GM10266 (cell line): Measurements from ENCODE around the gene RIPOR1.

ENCODE experiments used
- DNase-seq: peaks from one replicate; pipeline ENCODE4 v3.0.0; 2012; ENCODE audit errors: extremely low spot score
- TF ChIP-seq, protein P1 (sequence below): IDR thresholded peaks from 2 replicates; pipeline ENCODE4 v1.5.1; 2012; ENCODE audit warnings: mild to moderate bottlenecking, low read depth; ENCODE audit not compliant: control insufficient read depth, insufficient read depth; ENCODE audit errors: missing control alignments

RIPOR1 gene

DNA sequence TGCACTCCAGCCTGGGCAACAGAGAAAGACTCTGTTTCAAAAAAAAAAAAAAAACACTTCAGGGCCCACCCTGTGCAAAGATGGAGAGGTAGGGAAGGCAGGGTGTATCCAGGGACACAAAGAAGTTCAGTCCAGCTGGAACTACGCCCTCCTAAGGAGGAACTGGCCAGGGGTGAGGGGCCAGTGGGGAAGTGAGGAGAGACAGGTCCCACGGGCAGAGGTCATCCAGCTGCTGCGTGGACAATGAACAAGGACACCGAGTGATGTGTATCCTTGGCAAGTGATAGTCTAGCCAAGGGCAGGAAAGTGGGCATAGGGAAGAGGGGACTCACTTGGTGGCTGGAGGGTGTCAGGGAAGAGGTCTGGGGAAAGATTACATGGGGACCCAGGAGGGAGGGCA, 9.4 kb upstream of the RIPOR1 start:
- TF ChIP-seq, protein P1, sequence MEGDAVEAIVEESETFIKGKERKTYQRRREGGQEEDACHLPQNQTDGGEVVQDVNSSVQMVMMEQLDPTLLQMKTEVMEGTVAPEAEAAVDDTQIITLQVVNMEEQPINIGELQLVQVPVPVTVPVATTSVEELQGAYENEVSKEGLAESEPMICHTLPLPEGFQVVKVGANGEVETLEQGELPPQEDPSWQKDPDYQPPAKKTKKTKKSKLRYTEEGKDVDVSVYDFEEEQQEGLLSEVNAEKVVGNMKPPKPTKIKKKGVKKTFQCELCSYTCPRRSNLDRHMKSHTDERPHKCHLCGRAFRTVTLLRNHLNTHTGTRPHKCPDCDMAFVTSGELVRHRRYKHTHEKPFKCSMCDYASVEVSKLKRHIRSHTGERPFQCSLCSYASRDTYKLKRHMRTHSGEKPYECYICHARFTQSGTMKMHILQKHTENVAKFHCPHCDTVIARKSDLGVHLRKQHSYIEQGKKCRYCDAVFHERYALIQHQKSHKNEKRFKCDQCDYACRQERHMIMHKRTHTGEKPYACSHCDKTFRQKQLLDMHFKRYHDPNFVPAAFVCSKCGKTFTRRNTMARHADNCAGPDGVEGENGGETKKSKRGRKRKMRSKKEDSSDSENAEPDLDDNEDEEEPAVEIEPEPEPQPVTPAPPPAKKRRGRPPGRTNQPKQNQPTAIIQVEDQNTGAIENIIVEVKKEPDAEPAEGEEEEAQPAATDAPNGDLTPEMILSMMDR: no peak
- DNase-seq: no peak

DNA sequence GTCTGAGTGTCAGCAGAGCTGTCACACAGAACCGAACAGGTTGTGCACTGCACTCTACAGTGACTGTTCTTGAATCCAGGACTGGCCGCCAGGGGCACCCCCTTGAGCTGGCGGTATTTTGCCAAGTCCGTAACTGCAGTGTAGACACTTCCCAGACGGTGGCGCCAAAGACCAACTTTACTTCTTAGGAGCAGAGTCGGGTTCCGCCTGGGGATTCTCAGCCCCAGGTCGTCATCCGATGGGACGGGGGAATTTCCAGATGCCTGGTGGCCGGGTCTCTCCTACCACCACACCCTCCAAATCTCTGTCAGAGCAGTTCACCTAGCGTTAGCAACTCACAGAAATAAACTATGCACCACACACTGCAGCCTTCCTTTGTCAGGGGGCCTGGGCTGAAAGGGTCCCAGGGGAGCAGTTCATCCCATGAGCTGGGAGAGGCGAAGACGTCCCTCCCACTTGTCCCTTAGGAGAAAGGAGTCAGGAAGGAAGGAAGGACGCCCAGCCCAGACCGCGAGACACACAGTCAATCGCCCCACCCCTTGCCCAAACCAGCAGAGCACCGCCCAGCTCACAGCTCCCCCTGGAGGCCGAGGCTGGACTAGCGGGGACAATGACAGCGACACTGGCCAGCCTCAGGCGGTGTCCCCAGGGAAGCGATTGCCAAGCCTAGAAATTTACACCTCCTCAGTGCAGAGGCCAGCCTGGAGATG, 7.4 kb upstream of the RIPOR1 start:
- TF ChIP-seq, protein P1: peak; percentile 99

DNA sequence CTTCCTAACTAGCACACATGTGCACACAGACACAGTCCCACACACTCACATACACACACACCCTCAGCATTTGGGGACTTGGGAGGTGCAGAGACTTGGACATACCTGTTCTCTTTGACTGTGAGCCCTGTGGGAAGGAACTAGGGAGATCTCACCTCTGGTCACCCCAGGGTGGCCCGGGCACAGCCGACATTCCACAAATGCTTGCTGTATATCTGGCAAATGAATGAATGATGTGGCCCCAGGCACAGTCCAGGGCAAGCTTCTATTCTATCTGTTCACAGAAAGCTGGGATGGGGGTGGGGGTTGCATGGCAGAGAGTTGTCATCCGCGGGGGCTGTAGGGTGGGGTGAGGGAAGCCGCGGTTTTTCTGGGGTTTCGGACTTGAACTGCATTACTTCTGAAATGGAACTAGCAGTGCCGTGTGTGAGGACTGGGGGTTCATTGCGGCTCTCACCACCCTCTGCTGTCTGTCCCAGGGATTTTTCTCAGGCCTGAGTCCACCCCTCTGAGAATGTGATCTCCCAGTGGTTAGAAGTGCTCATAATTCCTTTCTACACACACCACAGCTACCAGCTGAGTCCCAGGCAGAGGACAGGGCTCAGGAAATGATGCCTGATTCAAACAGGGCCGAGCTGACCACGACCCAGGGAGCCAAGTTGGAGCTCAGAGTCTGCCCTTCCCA, 3.3 kb upstream of the RIPOR1 start:
- TF ChIP-seq, protein P1: no peak
- DNase-seq: no peak

More for the DNA sequence above, 7.4 kb upstream of the RIPOR1 start:
- DNase-seq: peak; percentile 90

DNA sequence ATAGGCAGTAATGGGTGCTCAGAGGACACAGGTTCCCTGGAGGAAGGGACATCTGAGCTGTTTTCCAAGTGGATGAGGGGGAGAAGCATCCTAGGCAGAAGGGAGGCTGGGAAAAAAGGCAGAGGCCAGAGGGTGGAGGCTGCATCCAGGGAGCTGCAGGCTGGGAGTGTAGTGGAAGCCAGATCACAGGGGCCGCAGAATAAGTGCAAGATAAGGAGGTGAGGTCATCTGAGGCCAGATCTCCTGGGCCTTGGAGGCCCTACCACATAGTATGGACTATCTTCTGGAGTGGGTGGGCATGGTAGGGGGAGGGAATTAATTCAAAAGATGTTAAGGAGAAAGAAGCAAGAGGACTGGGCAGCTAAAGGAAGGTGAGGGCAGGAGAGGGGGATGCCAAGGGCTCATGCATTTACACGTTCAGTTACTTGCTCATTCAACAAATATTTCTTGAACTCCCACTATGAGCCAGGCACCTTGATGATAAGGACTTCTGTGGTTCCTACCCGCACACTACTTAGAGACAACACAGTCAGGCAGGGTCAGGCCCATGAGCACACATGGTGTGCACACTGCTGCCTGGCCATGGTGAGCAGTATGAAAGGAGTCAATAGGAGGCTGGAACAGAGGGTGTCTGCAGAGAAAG, 2.4 kb upstream of the RIPOR1 start:
- TF ChIP-seq, protein P1: no peak
- no peak for DNase-seq

DNA sequence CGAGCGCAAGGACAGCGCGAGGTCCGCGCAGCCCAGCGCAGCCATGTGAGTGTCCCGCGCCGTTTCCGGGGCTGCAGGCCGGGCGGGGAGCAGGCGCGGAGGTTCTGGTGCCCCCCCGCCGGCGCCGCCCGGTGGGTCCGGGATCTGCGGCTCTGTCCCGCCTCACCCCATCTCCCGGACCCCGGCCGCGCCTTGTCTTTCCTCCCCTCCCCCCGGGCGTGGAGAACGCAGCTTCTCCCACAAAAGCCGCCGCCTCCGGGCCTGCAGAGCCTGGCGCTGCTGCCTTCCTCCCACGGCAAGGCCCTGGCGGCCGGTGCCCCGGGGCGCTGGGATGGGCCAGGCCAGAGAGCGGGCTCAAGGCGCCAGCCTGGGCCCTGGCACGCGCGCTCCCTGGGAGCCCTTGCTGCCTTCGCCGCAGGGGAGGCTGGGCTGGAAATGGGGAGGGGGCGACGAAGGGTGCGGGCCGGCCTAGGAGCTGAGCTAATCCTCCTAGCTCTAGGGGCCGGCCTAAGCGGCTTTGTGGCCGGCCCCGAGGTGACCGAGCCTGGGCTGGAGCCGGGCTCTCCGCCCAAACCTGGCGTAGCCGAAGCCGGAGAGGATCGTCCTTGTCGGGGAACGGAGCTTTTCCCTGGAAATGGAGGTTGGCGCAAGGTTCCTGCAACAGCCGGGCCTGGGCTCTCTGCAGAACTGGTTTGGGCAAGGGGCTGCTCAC, 397 bp downstream of the RIPOR1 start:
- DNase-seq: peak; percentile 71
- TF ChIP-seq, protein P1: no peak

DNA sequence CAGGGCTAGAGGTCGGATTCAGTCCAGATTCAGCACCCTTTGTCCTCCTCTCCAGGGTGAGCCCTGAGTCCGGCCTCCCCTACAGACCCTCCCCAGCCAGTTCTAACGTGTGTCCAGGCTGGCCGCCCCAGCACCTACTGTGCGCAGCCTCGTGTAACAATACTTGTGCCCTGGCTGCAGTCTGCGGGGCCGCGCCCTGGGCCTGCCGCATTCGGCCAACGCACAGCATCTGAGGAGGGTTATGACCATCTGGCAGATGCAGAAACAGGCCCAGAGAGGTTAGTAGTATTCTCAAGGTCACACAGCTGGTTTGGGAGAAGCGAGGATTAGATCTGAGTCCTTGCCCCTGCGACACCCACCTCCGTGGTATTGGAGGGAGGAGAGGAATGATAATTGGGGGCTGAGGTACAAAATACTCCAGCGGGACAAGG, 968 bp downstream of the RIPOR1 start:
- TF ChIP-seq, protein P1: no peak
- no peak for DNase-seq
